Brain microvascular endothelial cell (primary cell): ENCODE data around the gene LRCOL1.

ENCODE experiments used
- DNase-seq: peaks from one replicate; pipeline ENCODE4 v3.0.0-alpha.2; 2020
- H3K27ac ChIP-seq: fragments of 250-450 bp; sonication (Bioruptor Pico); 2 replicates; pipeline ENCODE4 v1.5.1; 2020; ENCODE audit warnings: mild to moderate bottlenecking, moderate library complexity
- H3K27me3 ChIP-seq: fragments of 250-450 bp; sonication (Bioruptor Pico); replicated peaks from 2 replicates; pipeline ENCODE4 v1.5.1; 2020; ENCODE audit warnings: mild to moderate bottlenecking
- H3K36me3 ChIP-seq: fragments of 250-450 bp; sonication (Bioruptor Pico); replicated peaks from 2 replicates; pipeline ENCODE4 v1.5.1; 2020; ENCODE audit warnings: mild to moderate bottlenecking
- H3K4me3 ChIP-seq: 2 replicates; pipeline ENCODE4 v1.5.1; 2011; ENCODE audit warnings: low read depth, mild to moderate bottlenecking, control low read depth, low read length, moderate library complexity
- in situ Hi-C: cut with HindIII; loops from 2 replicates; pipeline ENCODE4 v1.10.0; 2017; ENCODE audit warnings: low sequenced_read_pairs, low pct_ligation_motif_present
- TF ChIP-seq, protein P1 (sequence below): IDR thresholded peaks from 2 replicates; pipeline ENCODE4 v1.5.1; 2011; ENCODE audit warnings: low read depth, mild to moderate bottlenecking, moderate library complexity, low read length, control low read depth, inconsistent platforms; ENCODE audit errors: missing control alignments

LRCOL1 gene

DNA sequence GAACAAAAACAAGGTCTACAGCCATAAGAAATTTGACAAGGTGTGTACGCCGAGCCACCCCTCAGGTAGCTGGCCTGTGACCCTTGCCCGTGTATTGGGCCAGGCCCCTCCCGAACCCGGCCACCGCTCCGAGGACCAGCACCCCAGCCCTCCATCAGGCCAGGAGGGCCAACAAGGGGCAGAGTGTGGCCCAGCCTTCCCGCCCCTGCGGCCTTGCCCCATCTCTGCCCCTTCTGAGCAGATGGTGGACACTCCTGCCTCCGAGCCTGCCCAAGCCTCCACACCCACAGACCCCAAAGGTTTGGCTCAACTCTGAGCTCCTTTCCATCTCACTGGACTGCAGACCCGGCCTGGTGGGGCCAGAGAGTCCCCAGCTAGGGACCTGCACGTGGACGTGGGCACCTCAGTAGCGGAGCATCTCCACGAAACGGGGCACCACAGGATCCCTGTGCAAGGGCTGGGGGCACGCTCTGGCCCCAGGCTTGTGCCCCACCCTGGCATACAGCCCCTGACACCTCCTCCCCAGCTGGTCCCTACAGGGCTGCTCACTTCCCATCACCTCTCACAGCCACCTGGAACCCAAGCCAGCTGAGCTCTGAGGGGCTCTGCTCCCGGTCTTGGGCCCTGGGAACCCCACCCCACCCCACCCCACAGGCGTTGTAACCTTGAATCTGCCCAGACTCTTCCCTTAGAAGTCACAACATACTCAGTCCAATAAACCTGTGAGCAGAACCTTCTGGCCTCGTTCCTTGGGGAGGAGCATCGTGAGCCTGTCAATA lies 11.5 kb upstream of the LRCOL1 start:
- H3K27ac ChIP-seq, result no peak overlapping the region
- no peak overlapping the region for H3K4me3 ChIP-seq
- peaks cover 24% of the 10 kb centered on the region for H3K27me3 ChIP-seq
- no peaks in the 10 kb centered on the region for H3K36me3 ChIP-seq
- TF ChIP-seq, protein P1, sequence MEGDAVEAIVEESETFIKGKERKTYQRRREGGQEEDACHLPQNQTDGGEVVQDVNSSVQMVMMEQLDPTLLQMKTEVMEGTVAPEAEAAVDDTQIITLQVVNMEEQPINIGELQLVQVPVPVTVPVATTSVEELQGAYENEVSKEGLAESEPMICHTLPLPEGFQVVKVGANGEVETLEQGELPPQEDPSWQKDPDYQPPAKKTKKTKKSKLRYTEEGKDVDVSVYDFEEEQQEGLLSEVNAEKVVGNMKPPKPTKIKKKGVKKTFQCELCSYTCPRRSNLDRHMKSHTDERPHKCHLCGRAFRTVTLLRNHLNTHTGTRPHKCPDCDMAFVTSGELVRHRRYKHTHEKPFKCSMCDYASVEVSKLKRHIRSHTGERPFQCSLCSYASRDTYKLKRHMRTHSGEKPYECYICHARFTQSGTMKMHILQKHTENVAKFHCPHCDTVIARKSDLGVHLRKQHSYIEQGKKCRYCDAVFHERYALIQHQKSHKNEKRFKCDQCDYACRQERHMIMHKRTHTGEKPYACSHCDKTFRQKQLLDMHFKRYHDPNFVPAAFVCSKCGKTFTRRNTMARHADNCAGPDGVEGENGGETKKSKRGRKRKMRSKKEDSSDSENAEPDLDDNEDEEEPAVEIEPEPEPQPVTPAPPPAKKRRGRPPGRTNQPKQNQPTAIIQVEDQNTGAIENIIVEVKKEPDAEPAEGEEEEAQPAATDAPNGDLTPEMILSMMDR, result no peak
- in situ Hi-C loops, result no loop called here
- DNase-seq, result no peak

DNA sequence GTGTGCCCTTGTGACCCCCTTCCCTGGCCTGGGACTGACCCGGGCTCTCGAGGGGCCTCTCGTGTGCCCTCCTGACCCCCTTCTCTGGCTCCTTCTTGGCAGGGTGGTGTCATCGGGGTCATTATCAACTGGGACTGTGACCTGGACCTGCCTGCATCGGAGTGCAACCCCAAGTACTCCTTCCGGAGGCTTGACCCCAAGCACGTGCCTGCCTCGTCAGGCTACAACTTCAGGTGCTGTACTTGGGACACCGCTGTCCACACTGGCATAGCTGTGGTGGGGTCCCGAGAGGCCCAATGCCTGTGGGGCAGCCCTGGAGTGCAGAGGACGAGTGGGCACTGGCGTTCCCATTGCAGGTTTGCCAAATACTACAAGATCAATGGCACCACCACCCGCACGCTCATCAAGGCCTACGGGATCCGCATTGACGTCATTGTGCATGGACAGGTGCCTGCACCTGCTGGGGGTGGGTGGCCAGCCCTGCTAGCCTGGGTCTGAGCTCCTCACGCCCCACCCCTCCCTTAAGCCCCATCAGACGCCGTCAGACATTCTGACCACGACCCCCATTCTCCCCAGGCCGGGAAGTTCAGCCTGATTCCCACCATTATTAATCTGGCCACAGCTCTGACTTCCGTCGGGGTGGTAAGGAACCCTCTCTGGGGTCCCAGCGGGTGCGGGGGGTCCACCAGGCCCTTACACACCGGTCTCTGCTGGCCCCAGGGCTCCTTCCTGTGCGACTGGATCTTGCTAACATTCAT lies 10.7 kb upstream of the LRCOL1 start:
- no peak overlapping the region for H3K4me3 ChIP-seq
- H3K27me3 ChIP-seq, result peaks cover 32% of the 10 kb centered on the region
- H3K36me3 ChIP-seq, result no peaks in the 10 kb centered on the region
- DNase-seq, result no peak
- TF ChIP-seq, protein P1, result no peak
- in situ Hi-C loops, result no loop called here
- H3K27ac ChIP-seq, result no peak overlapping the region

DNA sequence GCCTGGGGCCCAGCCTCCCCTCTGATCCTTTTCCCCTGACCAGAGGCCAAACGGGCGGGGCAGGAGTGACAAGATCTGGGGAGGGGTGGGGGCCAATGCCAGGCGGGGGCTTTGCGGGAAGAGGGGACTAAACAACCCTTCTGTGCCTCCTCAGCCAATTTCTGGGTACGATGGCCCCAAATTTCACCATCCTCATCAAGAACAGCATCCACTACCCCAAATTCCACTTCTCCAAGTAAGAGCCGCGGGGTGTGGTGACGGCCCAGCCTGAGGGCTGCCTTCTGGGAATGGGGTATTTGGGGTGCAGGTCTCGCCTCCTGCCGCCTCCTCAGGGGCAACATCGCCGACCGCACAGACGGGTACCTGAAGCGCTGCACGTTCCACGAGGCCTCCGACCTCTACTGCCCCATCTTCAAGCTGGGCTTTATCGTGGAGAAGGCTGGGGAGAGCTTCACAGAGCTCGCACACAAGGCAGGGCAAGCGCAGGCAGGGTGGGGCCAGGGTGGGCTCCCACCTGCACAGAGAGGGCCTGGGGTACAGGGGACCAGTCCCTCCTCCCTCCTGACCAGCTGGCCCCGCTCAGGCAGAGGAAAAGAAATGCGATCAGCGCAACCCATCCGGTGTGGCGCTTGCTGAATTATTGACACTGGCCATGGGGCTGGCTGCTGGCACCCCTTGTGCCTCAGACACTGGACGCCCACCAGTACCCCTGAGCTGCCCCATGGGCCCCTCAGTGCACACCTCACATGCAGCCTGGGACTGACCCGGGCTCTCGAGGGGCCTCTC lies 9.9 kb upstream of the LRCOL1 start:
- Histone ChIP-seq H3K4me3 (no peak overlapping the region), H3K27ac (no peak overlapping the region), H3K36me3 (no peaks in the 10 kb centered on the region), H3K27me3 (peaks cover 40% of the 10 kb centered on the region)
- in situ Hi-C loops, result no loop called here
- DNase-seq, result no peak
- TF ChIP-seq, protein P1, result no peak

GRCh38 chr12:132619386-132620112 lies 9.2 kb upstream of the LRCOL1 start:
- Histone ChIP-seq H3K4me3 (no peak overlapping the region), H3K27me3 (peaks cover 42% of the 10 kb centered on the region), H3K36me3 (no peaks in the 10 kb centered on the region), H3K27ac (no peak overlapping the region)
- no peak for DNase-seq
- TF ChIP-seq, protein P1, result no peak
- in situ Hi-C loops, result no loop called here

DNA sequence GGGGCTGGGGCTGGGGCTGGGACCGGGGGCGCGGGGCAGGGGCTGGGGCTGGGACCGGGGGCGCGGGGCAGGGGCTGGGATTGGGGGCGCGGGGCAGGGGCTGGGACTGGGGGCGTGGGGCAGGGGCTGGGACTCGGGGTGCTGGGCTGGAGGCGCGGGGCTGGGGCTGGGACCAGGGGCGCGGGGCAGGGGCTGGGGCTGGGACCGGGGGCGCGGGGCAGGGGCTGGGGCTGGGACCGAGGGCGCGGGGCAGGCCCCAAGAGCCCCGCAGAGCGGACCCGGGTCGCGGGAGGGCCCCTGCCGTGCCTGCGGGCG lies 8.6 kb upstream of the LRCOL1 start:
- H3K4me3 ChIP-seq, result no peak overlapping the region
- in situ Hi-C loops, result no loop called here
- no peaks in the 10 kb centered on the region for H3K36me3 ChIP-seq
- no peak overlapping the region for H3K27ac ChIP-seq
- DNase-seq, result no peak
- H3K27me3 ChIP-seq, result peaks cover 42% of the 10 kb centered on the region
- TF ChIP-seq, protein P1, result no peak
